Activated T-helper 1 cell treated with Interleukin-2 at 50 U/mL for 16 hours (primary cell): ENCODE data around the gene PTHLH.

Experiments used
- DNase-seq: peaks from one replicate; pipeline ENCODE4 v3.0.0-alpha.2; 2020; ENCODE audit warnings: low read depth

Gene PTHLH

DNA sequence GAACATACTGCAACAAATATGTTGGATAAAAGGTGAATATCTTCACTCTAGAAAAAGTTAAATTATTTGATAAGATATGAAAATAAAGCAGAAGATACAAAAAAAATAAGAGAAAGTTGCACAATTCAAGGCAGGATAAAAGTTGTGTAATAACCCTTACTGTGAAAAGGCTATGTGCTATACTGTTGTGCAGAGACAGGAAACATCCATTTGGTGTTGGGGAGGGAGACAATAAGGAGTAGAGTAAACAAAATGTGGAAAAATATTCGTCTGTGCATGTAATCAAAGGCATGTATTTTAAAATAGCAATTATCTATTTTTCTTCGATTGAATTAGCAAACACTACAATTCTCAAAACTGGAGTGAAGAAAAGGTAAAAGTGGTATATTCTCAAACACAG, 34.8 kb downstream of the PTHLH start:
- no peak for DNase-seq

DNA sequence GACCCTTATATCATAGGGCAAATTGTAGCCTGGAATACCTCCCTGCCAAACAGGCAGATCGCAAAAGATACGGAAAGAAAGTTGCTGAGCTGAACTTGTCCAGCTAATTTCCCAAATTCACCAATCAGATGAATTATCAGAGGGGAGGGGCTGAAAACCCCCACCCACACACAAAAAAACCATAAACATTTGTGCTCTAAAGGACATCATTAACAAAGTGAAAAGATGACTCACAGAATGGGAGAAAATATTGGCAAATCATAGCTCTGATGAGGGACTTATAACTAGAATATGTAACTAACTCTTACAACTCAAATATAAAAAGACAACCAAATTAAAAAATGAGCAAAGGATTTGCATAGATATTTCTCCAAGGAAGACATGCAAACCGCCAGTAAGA, 36.3 kb downstream of the PTHLH start:
- no peak for DNase-seq

DNA sequence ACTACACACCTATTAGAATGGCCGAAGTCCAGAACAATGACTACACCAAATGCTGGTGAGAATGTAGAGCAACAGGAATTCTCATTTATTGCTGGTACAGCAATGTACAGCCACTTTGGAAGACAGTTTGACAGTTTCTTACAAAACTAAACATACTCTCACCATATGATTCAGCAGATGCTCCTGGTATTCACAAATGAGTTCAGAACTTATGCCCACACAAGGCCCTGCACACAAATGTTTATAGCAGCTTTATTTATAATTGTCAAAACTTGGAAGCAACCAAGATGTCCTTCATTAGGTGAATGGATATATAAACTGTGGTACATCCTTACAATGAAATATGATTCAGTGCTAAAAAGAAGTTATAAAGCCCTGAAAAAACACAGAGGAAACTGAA, 38.3 kb downstream of the PTHLH start:
- no peak for DNase-seq

DNA sequence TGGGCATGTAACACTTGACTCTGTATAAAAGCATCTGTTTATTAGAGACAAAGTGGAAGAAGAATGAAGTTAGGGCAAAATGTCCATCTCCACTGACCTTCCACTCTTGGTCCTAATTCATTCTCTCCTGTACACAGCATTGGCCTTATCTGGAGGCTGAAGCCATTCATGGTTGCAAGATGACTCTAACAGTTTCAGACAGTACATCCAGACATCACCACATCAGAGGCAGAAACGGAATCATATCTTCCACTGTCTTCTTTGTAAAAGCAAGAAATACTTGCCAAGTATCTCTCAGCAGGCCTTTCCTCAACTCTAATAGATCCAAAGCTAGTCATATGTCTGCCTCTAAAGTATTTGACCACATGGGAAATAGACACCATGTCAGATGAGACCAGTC, 41.1 kb downstream of the PTHLH start:
- no peak for DNase-seq

DNA sequence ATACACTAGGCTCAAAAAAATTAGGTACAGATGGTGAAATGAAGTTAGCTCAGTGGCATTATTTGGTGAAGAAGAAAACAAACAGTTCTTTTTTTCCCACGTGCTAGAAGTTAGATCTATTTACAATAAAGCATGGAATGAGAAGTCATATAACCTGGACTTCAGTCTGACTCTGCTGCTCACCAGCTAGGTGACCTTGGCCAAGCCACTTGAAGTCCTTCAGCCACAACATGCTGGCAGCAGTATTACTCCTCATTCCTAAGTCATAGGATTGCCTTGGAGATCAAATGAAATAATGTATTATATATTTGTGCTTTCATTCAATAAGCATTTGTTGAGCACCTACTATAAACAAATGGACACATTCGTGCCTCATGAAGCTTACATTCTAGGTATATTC, 45.2 kb downstream of the PTHLH start:
- DNase-seq: no peak

DNA sequence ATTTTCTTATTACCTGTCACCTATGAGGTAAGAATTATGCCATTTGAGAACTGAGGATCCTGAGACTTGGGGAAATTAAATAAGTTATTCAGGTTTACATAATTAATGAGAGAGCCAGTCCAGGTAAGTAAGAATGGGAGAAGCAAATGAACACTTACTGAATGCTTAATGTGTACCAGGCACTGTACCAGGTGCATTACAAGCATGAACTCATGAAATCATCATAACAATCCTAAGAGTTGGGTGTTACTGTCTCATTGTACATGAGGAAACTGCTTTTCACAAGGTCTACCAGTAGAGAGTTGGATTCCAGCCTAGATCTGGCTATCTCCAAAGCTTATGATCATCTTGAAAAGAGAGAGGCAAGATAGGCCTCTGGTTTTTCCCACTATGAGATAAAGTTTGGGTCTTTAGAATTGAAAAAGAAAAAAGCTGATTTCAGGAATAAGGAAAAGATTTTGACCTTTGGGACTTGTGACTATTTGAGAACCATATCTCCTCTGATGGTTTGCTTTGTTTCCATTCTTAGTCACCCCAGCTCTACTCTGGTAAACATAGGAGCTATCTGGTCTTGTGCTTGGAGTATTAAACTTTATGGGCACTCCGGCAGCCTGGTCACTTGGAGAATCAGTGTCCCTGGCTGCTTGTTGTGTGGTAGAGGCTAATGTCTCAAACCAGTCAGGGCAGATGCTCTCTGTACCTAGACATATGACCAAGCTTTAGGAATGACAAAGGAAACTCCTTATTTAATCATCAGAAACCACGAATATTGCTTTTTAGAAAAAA, 48.0 kb downstream of the PTHLH start:
- no peak for DNase-seq

DNA sequence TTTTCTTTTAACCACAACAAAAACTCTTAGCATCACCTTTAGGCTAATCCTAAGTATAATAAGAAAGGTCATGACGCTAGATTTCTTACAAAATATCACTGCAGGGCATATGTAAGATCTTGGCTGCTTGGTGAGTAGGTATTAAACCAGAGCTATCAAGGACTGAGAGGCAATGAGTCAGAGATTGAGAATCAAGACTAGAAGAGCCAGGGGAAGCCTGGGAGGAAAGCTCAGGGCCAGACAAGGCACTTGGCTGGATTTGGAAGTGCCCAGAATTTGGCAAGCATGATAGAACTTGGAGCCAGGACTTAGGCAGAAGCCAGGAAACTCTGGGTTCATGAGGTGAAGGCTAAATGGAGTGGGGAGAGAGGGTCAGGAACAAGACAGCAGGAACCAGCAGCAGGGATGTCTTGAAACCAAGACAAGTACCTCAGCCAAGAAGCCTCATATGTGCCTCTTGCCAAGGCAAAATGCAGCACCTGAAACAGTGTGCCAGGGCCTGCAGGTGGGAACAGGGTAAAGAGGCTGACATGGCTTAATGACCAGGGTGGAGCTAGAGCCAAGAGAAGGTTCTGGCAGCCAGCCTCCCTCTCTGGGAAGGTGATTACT, 49.9 kb downstream of the PTHLH start:
- no peak for DNase-seq

DNA sequence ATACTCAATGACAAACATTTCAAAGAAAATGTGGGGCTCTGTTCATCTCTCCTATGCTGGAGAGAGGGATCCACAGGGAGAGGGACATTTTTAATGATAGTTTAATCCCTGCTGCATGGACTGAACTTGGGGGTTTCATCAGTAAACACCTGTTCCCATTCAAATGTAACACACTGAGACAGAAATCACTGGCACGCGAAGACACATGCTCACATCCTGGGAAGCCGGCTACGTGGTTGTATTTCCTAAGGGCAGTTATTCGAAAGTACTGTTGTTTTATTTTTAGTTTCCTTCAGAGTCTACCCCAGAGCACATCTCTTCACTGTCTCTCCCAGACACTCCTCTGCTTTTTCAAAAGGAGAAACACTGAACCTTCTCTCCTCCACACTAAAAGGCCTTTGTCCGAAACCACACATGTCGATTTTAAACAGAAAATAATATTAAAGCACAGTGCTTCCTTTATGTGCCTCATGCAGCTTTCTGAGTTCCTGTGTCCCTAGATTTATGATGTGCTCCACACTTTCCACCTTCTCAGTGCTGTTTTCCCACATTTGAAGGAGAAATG, 52.8 kb downstream of the PTHLH start:
- no peak for DNase-seq

DNA sequence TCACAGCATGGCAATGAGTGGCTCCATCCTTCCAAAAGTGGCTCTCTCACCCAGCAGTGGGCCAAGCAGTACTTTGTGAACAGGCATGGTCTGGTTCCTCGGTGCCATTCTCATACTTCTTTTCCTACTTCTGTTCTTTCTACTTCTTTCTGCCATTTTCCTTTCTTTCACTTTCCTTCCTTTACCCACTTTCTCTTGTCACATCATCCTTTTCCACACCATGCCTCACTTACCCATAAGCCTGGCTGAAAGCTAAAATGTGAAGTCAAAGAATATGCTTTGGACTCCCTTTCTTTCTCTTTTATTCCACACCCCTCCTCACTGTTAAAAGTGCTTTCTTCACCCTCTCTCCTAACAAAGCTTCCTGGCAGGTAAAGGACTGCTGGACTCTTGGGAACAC, 57.0 kb downstream of the PTHLH start:
- DNase-seq: no peak

DNA sequence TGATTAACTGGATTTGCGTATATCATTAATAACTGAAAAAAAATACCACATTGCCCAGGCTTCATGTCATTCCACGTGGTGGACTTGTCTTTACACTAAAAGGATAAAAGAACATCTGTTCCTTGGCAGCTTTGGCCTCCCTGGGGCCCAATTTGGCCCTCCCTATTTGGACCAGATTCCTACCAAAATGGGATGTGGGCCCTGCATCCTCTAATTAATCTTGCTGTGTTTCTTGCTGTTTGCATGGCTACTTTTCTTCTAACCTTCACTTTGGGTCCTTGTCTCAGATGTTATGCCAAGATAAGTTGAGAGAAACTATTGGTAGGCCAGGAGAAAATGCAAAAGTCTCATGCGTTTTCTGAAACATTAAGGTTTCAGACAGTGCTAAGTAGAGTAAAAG, 57.5 kb downstream of the PTHLH start:
- no peak for DNase-seq

DNA sequence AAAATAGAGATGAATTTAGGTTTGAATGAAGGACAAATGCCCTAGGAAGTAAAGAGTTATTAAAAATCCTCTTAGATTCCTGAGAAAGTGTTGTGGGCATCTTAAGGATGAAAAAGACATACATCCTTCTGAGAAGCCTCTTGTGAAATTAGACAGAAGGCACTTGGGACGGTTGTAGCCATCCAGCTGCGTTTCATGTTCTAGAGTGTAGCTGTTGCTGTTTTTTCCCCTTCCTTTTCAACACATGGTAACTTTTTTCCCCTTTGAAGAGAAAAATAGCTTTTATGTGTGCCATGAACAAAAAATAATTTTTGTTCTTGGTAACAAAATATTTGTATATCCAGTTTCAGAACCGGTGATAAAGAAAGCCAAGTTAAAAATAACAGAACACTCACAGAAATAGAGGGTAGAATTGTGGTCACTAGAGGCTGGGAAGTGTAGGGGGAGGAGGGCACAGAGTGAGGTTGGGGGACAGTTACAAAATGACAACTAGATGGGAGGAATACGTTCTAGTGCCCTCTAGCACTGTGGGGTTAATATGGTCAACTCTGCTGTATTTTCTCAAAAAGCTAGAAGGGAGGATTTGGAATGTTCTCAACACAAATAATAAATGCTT, 58.4 kb downstream of the PTHLH start:
- DNase-seq: no peak

DNA sequence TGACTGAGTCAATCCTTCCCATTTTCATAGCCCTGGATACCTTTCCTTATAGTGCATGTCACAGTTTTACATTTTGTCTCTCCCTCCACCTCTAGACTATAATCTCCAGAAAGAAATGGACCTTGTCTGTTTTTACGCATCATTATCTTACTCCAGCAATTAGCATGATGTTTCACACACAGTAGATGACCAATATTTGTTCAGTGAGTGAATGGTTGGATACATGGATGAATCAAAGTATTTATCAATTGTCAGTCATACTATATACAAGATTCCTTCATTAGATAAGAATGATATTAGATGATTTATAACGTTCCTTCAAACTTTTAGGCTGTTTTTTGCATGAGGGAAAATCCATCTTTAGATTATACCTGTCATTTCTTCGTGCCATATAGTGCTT, 61.1 kb downstream of the PTHLH start:
- DNase-seq: no peak
